ENCODE results near the gene FAM83C. TPM values are rescaled to one million over a fixed set of nuclear protein-coding genes. Genes with fewer than 3 reads are reported as not detected.
A peak's percentile ranks its signal among the peaks of the same experiment; 100 is the strongest.

Gene FAM83C
- total RNA-seq (2014; rRNA removed; shearing (Covaris generic)), result not detected in 2 replicates
- not detected in 2 replicates for polyA plus RNA-seq (2016; fragmentation: Nextera tagmentation; extraction: Ambion mirVana)

- no peaks in the 10 kb centered on the region for H3K36me3 ChIP-seq (ENCODE audit: low read depth)
- H3K27ac ChIP-seq, result no peak within 1 kb of the TSS
- no peaks in the 10 kb centered on the region for H3K9me3 ChIP-seq (ENCODE audit: low read depth)
- no peak within 1 kb of the TSS for H2AFZ ChIP-seq
- no peaks in the 10 kb centered on the region for H3K79me2 ChIP-seq (ENCODE audit: insufficient read depth)
- H3K27me3 ChIP-seq (replicated peaks; ENCODE audit: insufficient read depth), result no peaks in the 10 kb centered on the region
- H3K4me3 ChIP-seq, result no peak within 1 kb of the TSS
- no peak within 1 kb of the TSS for H3K4me2 ChIP-seq (ENCODE audit: unreplicated experiment)
- H3K4me1 ChIP-seq (ENCODE audit: insufficient read depth), result 0 out of 2 replicates have a peak, but pooled peaks cover 1% of the 10 kb centered on the region
- H3K9ac ChIP-seq, result no peak within 1 kb of the TSS
- no peaks in the 10 kb centered on the region for H3K9me2 ChIP-seq (ENCODE audit: insufficient read depth)
- H3F3A ChIP-seq (ENCODE audit: insufficient read depth), result no peaks in the 10 kb centered on the region
- no peak for TF ChIP-seq EZH2 (IDR thresholded peaks at IDR 0.05; ENCODE audit: insufficient read depth, poor library complexity, severe bottlenecking)
- TF ChIP-seq EZH2phosphoT487 (IDR thresholded peaks at IDR 0.05; ENCODE audit: insufficient read depth, low read depth), result no peak
- 81 to 82% methylated on average over 33 to 38 of the region's 40 CpGs for WGBS, 2 experiments (ENCODE audit: low coverage in 1 of 2, low lambda C conversion rate in 2 of 2, missing lambda C conversion rate in 2 of 2)
- in situ Hi-C loops (cut with MboI), result no loop called here
- H4K20me1 ChIP-seq (ENCODE audit: insufficient read depth), result no peaks in the 10 kb centered on the region
- no peak for DNase-seq
Observed at GRCh38 chr20:35291654-35292503, at the start of gene FAM83C. Gene FAM83C (minus strand): TSS chr20:35292425. CDS start chr20:35292304, 121 bp downstream.

DNA sequence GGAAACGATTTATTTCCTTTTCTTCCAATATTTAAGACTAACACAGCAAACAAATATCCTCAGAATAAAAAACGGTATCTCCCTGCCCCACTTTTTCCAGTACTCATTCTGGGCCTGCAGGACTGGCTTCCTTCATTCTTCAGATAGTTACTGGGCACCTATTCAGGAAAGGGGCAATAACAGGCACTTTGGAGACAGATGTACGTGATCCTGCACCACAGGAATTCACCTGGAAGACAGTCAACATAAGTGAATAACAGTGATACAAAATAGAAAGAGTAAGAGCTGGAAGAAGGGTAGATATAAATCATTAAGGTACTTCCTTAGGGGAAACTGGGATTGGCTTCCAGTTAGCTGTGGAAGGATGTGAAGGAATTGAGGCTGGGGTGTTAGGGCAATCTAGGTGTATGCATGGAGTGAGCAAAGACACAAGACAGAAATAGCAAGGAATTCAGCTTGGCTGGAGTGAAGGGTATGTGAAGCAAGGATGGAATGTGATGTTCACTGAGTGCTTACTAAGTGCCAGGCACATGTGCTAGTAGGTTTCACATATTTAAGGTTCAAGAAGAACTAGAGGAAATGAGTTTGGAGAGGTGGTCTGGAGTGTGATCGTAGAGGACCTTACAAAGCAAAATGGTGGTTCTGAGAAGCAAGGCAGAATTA, 49.3 kb upstream of the FAM83C start:
- H3K4me1 ChIP-seq (ENCODE audit: insufficient read depth), result peaks cover 61% of the 10 kb centered on the region
- peaks cover 7% of the 10 kb centered on the region for H3K36me3 ChIP-seq (ENCODE audit: low read depth)
- peak overlapping the region; percentile 7 for H3K27ac ChIP-seq
- TF ChIP-seq EZH2phosphoT487 (IDR thresholded peaks at IDR 0.05; ENCODE audit: insufficient read depth, low read depth), result no peak
- TF ChIP-seq EZH2 (IDR thresholded peaks at IDR 0.05; ENCODE audit: insufficient read depth, poor library complexity, severe bottlenecking), result no peak
- no peaks in the 10 kb centered on the region for H3K79me2 ChIP-seq (ENCODE audit: insufficient read depth)
- peak overlapping the region; percentile 22 for H3K4me2 ChIP-seq (ENCODE audit: unreplicated experiment)
- no peak overlapping the region for H3K9ac ChIP-seq
- no peak overlapping the region for H2AFZ ChIP-seq
- no peaks in the 10 kb centered on the region for H3K9me3 ChIP-seq (ENCODE audit: low read depth)
- peaks cover 64% of the 10 kb centered on the region for H3F3A ChIP-seq (ENCODE audit: insufficient read depth)
- in situ Hi-C loops (cut with MboI), result no loop called here
- H3K4me3 ChIP-seq, result no peak overlapping the region
- no peaks in the 10 kb centered on the region for H3K27me3 ChIP-seq (replicated peaks; ENCODE audit: insufficient read depth)
- H4K20me1 ChIP-seq (ENCODE audit: insufficient read depth), result no peaks in the 10 kb centered on the region
- no peaks in the 10 kb centered on the region for H3K9me2 ChIP-seq (ENCODE audit: insufficient read depth)
- peak; percentile 42 for DNase-seq
- 60 to 69% methylated on average over 4 of the region's 4 CpGs for WGBS, 2 experiments (ENCODE audit: low coverage in 1 of 2, low lambda C conversion rate in 2 of 2, missing lambda C conversion rate in 2 of 2)

DNA sequence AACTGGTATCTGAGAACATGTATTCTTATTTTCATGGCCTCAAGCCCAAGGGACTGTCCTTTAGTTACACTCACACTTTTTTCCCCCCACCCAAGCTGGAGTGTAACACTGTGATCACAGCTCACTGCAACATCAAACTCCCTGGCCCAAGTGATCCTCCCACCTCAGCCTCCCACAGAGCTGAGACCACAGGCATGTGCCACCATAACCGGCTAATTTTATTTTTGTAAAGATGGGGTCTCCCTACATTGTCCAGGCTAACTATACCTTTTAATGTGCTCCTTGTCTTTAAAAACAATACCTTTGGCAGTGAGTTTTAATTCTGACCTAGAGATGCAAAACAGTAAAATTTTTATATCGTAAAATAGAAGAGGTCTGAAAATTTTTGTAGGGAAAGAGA, 48.2 kb upstream of the FAM83C start:
- Histone ChIP-seq H3K9me3 (ENCODE audit: low read depth) (no peaks in the 10 kb centered on the region), H2AFZ (no peak overlapping the region), H3K9ac (no peak overlapping the region), H3K27me3 (replicated peaks; ENCODE audit: insufficient read depth) (no peaks in the 10 kb centered on the region), H4K20me1 (ENCODE audit: insufficient read depth) (no peaks in the 10 kb centered on the region), H3K4me1 (ENCODE audit: insufficient read depth) (peaks cover 61% of the 10 kb centered on the region), H3F3A (ENCODE audit: insufficient read depth) (peaks cover 59% of the 10 kb centered on the region), H3K4me3 (no peak overlapping the region), H3K36me3 (ENCODE audit: low read depth) (no peaks in the 10 kb centered on the region), H3K27ac (no peak overlapping the region), H3K79me2 (ENCODE audit: insufficient read depth) (no peaks in the 10 kb centered on the region), H3K9me2 (ENCODE audit: insufficient read depth) (no peaks in the 10 kb centered on the region), H3K4me2 (ENCODE audit: unreplicated experiment) (no peak overlapping the region)
- in situ Hi-C loops (cut with MboI), result no loop called here
- TF ChIP-seq EZH2 (IDR thresholded peaks at IDR 0.05; ENCODE audit: insufficient read depth, poor library complexity, severe bottlenecking) (no peak), EZH2phosphoT487 (IDR thresholded peaks at IDR 0.05; ENCODE audit: insufficient read depth, low read depth) (no peak)
- whole genome bisulfite sequencing, 2 experiments (ENCODE audit: low coverage in 1 of 2, low lambda C conversion rate in 2 of 2, missing lambda C conversion rate in 2 of 2), result 96 to 97% methylated on average over 2 of the region's 2 CpGs
- DNase-seq, result no peak

GRCh38 chr20:35339636-35340035, 47.4 kb upstream of the FAM83C start:
- peaks cover 51% of the 10 kb centered on the region for H3F3A ChIP-seq (ENCODE audit: insufficient read depth)
- 90 to 92% methylated on average over 1 of the region's 1 CpG for WGBS, 2 experiments (ENCODE audit: low coverage in 1 of 2, low lambda C conversion rate in 2 of 2, missing lambda C conversion rate in 2 of 2)
- TF ChIP-seq EZH2 (IDR thresholded peaks at IDR 0.05; ENCODE audit: insufficient read depth, poor library complexity, severe bottlenecking), result no peak
- TF ChIP-seq EZH2phosphoT487 (IDR thresholded peaks at IDR 0.05; ENCODE audit: insufficient read depth, low read depth), result no peak
- in situ Hi-C loops (cut with MboI), result no loop called here
- H4K20me1 ChIP-seq (ENCODE audit: insufficient read depth), result no peaks in the 10 kb centered on the region
- no peaks in the 10 kb centered on the region for H3K79me2 ChIP-seq (ENCODE audit: insufficient read depth)
- H3K9ac ChIP-seq, result no peak overlapping the region
- H3K27me3 ChIP-seq (replicated peaks; ENCODE audit: insufficient read depth), result no peaks in the 10 kb centered on the region
- no peaks in the 10 kb centered on the region for H3K36me3 ChIP-seq (ENCODE audit: low read depth)
- H3K27ac ChIP-seq, result peak overlapping the region; percentile 63
- peak overlapping the region; percentile 66 for H3K4me2 ChIP-seq (ENCODE audit: unreplicated experiment)
- no peaks in the 10 kb centered on the region for H3K9me3 ChIP-seq (ENCODE audit: low read depth)
- H3K9me2 ChIP-seq (ENCODE audit: insufficient read depth), result no peaks in the 10 kb centered on the region
- DNase-seq, result no peak
- no peak overlapping the region for H3K4me3 ChIP-seq
- H2AFZ ChIP-seq, result no peak overlapping the region
- H3K4me1 ChIP-seq (ENCODE audit: insufficient read depth), result peaks cover 59% of the 10 kb centered on the region

Data from GM23248 (cell line).